HEK293 (cell line): Measurements from ENCODE around the gene RBM20.

ENCODE experiments used
- ATF2 ChIP-seq: fragments of 450-650 bp; formaldehyde crosslinking; IDR thresholded peaks from 2 replicates; pipeline ENCODE4 v1.5.1; 2016; ENCODE audit warnings: missing biosample characterization, missing genetic modification characterization, low read depth
- KLF1 ChIP-seq: fragments of 450-650 bp; formaldehyde crosslinking; IDR thresholded peaks from 2 replicates; pipeline ENCODE4 v1.5.1; 2016; ENCODE audit warnings: missing biosample characterization, missing genetic modification characterization
- PRDM2 ChIP-seq: fragments of 450-650 bp; formaldehyde crosslinking; IDR thresholded peaks from 2 replicates; pipeline ENCODE4 v1.5.1; 2016; ENCODE audit warnings: missing biosample characterization, missing genetic modification characterization, borderline replicate concordance
- YY1 ChIP-seq: fragments of 450-650 bp; formaldehyde crosslinking; IDR thresholded peaks from 2 replicates; pipeline ENCODE4 v1.5.1; 2018; ENCODE audit warnings: missing biosample characterization, missing genetic modification characterization
- ZNF37A ChIP-seq: fragments of 450-650 bp; IDR thresholded peaks from 2 replicates; pipeline ENCODE4 v1.5.1; 2018; ENCODE audit warnings: missing biosample characterization, missing genetic modification characterization
- ZNF416 ChIP-seq: fragments of 450-650 bp; formaldehyde crosslinking; IDR thresholded peaks from 2 replicates; pipeline ENCODE4 v1.5.1; 2016; ENCODE audit warnings: missing biosample characterization, missing genetic modification characterization

- TF ChIP-seq ATF2 (tag by site-specific recombination) = no peak
- no peak for TF ChIP-seq ZNF416 (tag by site-specific recombination)
- TF ChIP-seq PRDM2 (tag by site-specific recombination) = no peak
- no peak for TF ChIP-seq KLF1 (tag by site-specific recombination)
- no peak for TF ChIP-seq YY1 (tag by site-specific recombination)
- no peak for TF ChIP-seq ZNF37A (tag by site-specific recombination)
Observed at GRCh38 chr10:110701617-110701971, 57.5 kb downstream of the RBM20 start.
